ENCODE data around the gene MKS1. TPM values are rescaled to one million over a fixed set of nuclear protein-coding genes. Genes with fewer than 3 reads are reported as not detected.

The MKS1 gene
- total and polyA plus RNA-seq, 2 donors (not counting 1 experiment from before 2014, with no cell fraction given) = 8.7 to 17.8 TPM

DNA sequence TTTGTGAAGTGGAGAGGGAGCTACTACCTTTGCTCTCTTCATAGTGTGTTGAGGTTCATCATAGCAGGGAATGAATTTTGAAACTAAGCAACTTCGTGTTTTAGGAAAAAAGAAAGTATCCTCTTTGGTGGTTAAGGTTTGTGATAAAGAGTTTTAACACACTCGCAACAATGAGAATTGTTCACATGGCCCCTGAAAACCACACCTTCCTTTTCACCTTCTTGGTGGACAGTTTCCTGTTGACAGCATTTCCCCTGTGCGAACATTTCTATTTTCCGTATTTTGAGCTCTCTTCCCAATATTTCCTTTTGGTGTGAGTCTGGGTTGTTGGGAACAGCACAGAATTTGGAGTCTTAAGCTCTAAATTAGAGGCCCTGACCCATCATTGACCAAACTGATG, 48.4 kb downstream of the MKS1 start:
- Histone ChIP-seq H4K20me1 (ENCODE audit: control insufficient read depth, extremely low read depth, insufficient read depth, low read length) (no peaks in the 10 kb centered on the region), H3K4me3 (replicated peaks in 1 of 4; ENCODE audit: control extremely low read depth in 1 of 4, insufficient read depth in 1 of 4, low read depth in 3 of 4, low read length in 4 of 4) (no peak overlapping the region), H3K9ac (ENCODE audit: insufficient read depth, low read length) (no peak overlapping the region), H3K27ac (ENCODE audit: insufficient read depth, low read length) (no peak overlapping the region), H3K4me1 (ENCODE audit: control insufficient read depth, extremely low read depth, insufficient read depth, low read length) (no peaks in the 10 kb centered on the region), H3K36me3 (ENCODE audit: control insufficient read depth, insufficient read depth, low read length) (no peaks in the 10 kb centered on the region), H2AFZ (ENCODE audit: low read length) (no peak overlapping the region), H3K27me3 (ENCODE audit: control insufficient read depth, insufficient read depth, low read length) (no peaks in the 10 kb centered on the region), H3K79me2 (ENCODE audit: control insufficient read depth, insufficient read depth, low read length) (no peaks in the 10 kb centered on the region), H3K4me2 (ENCODE audit: extremely low read depth, insufficient read depth, low read length) (no peak overlapping the region), H3K9me3 (ENCODE audit: control insufficient read depth, insufficient read depth, low read depth, low read length) (no peaks in the 10 kb centered on the region)
- no peak for DNase-seq (ENCODE audit: low read depth in 2 of 2)
- no peak for TF ChIP-seq EZH2 (IDR thresholded peaks at IDR 0.05; ENCODE audit: low read length, missing control alignments)
- TF ChIP-seq, protein P1, sequence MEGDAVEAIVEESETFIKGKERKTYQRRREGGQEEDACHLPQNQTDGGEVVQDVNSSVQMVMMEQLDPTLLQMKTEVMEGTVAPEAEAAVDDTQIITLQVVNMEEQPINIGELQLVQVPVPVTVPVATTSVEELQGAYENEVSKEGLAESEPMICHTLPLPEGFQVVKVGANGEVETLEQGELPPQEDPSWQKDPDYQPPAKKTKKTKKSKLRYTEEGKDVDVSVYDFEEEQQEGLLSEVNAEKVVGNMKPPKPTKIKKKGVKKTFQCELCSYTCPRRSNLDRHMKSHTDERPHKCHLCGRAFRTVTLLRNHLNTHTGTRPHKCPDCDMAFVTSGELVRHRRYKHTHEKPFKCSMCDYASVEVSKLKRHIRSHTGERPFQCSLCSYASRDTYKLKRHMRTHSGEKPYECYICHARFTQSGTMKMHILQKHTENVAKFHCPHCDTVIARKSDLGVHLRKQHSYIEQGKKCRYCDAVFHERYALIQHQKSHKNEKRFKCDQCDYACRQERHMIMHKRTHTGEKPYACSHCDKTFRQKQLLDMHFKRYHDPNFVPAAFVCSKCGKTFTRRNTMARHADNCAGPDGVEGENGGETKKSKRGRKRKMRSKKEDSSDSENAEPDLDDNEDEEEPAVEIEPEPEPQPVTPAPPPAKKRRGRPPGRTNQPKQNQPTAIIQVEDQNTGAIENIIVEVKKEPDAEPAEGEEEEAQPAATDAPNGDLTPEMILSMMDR (conservative IDR thresholded peaks at IDR 0.05 in 1 of 2, IDR thresholded peaks at IDR 0.05 in 1 of 2; ENCODE audit: low read depth in 1 of 2, low read length in 2 of 2) = no peak

DNA sequence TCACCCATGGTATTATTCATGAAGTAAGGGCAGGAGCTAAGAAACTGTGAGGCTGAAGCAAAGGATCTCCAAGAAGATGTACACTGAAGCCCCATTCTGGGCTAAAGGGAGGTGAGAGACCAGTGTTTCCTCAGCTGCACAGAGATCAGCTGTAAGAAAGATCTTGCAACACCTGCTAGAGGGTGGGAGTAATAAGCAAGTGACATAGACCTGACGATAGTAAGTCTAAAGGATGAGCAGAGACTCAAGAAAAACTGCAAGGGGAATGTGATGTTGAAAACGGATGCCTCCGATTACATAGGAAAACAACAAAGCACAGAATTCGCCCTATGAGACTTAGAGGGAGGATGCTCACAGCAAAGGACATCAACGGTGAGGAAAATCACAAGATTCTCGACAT, 52.4 kb downstream of the MKS1 start, which contains the start of gene OR4D2:
Gene OR4D2 (plus strand): TSS at position 301 of the 400 bp plus-strand sequence. CDS start 2,674 bp downstream, outside the sequence.
- TF ChIP-seq EZH2 (IDR thresholded peaks at IDR 0.05; ENCODE audit: low read length, missing control alignments) = no peak
- TF ChIP-seq, protein P1 (conservative IDR thresholded peaks at IDR 0.05 in 1 of 2, IDR thresholded peaks at IDR 0.05 in 1 of 2; ENCODE audit: low read depth in 1 of 2, low read length in 2 of 2) = no peak
- no peaks in the 10 kb centered on the region for H3K9me3 ChIP-seq (ENCODE audit: control insufficient read depth, insufficient read depth, low read depth, low read length)
- DNase-seq (ENCODE audit: low read depth in 2 of 2) = no peak
- H3K27ac ChIP-seq (ENCODE audit: insufficient read depth, low read length) = no peak within 1 kb of the TSS
- H3K9ac ChIP-seq (ENCODE audit: insufficient read depth, low read length) = no peak within 1 kb of the TSS
- H3K36me3 ChIP-seq (ENCODE audit: control insufficient read depth, insufficient read depth, low read length) = no peaks in the 10 kb centered on the region
- H3K4me2 ChIP-seq (ENCODE audit: extremely low read depth, insufficient read depth, low read length) = no peak within 1 kb of the TSS
- H3K79me2 ChIP-seq (ENCODE audit: control insufficient read depth, insufficient read depth, low read length) = no peaks in the 10 kb centered on the region
- no peaks in the 10 kb centered on the region for H4K20me1 ChIP-seq (ENCODE audit: control insufficient read depth, extremely low read depth, insufficient read depth, low read length)
- H3K4me1 ChIP-seq (ENCODE audit: control insufficient read depth, extremely low read depth, insufficient read depth, low read length) = no peaks in the 10 kb centered on the region
- no peaks in the 10 kb centered on the region for H3K27me3 ChIP-seq (ENCODE audit: control insufficient read depth, insufficient read depth, low read length)
- H3K4me3 ChIP-seq (replicated peaks in 1 of 4; ENCODE audit: control extremely low read depth in 1 of 4, insufficient read depth in 1 of 4, low read depth in 3 of 4, low read length in 4 of 4) = no peak within 1 kb of the TSS
- H2AFZ ChIP-seq (ENCODE audit: low read length) = no peak within 1 kb of the TSS

DNA sequence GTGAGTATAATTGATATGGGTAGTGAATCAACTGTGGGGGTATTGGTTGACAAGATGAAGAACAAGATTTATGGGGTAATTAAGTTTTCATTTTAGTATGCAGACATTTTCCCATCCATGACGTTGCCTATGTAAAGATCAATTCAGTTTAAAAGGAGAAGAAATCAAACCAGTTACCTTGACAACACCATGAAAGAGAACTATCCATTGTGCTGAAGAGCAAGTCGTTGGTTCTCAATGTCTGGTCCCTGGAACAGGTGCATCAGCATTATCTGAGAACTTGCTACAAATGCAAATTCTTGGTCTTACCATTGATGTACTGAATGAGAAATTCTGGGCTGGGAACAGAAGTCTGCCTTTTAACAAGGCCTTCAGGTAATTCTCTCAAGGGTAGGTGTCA, 53.1 kb downstream of the MKS1 start:
- no peaks in the 10 kb centered on the region for H3K4me1 ChIP-seq (ENCODE audit: control insufficient read depth, extremely low read depth, insufficient read depth, low read length)
- no peaks in the 10 kb centered on the region for H4K20me1 ChIP-seq (ENCODE audit: control insufficient read depth, extremely low read depth, insufficient read depth, low read length)
- H3K27ac ChIP-seq (ENCODE audit: insufficient read depth, low read length) = no peak overlapping the region
- no peak for DNase-seq (ENCODE audit: low read depth in 2 of 2)
- H3K36me3 ChIP-seq (ENCODE audit: control insufficient read depth, insufficient read depth, low read length) = no peaks in the 10 kb centered on the region
- no peaks in the 10 kb centered on the region for H3K9me3 ChIP-seq (ENCODE audit: control insufficient read depth, insufficient read depth, low read depth, low read length)
- TF ChIP-seq EZH2 (IDR thresholded peaks at IDR 0.05; ENCODE audit: low read length, missing control alignments) = no peak
- TF ChIP-seq, protein P1 (conservative IDR thresholded peaks at IDR 0.05 in 1 of 2, IDR thresholded peaks at IDR 0.05 in 1 of 2; ENCODE audit: low read depth in 1 of 2, low read length in 2 of 2) = no peak
- H2AFZ ChIP-seq (ENCODE audit: low read length) = no peak overlapping the region
- no peak overlapping the region for H3K4me3 ChIP-seq (replicated peaks in 1 of 4; ENCODE audit: control extremely low read depth in 1 of 4, insufficient read depth in 1 of 4, low read depth in 3 of 4, low read length in 4 of 4)
- H3K79me2 ChIP-seq (ENCODE audit: control insufficient read depth, insufficient read depth, low read length) = no peaks in the 10 kb centered on the region
- H3K4me2 ChIP-seq (ENCODE audit: extremely low read depth, insufficient read depth, low read length) = no peak overlapping the region
- no peaks in the 10 kb centered on the region for H3K27me3 ChIP-seq (ENCODE audit: control insufficient read depth, insufficient read depth, low read length)
- H3K9ac ChIP-seq (ENCODE audit: insufficient read depth, low read length) = no peak overlapping the region
